CD14-positive monocyte (primary cell): Measurements from ENCODE around the gene NUDT17. TPM values are rescaled to one million over a fixed set of nuclear protein-coding genes. Genes with fewer than 3 reads are reported as not detected.

ENCODE experiments used
- DNase-seq, 3 donors: peaks; one replicate each; pipeline ENCODE4 v3.0.0-alpha.2; 2011 to 2022
- H2AFZ ChIP-seq: 2 replicates; pipeline ENCODE4 v1.6.0; 2012; ENCODE audit warnings: mild to moderate bottlenecking, low read depth, low read length, inconsistent platforms; ENCODE audit not compliant: insufficient read depth, poor library complexity, severe bottlenecking
- H3K27ac ChIP-seq, 2 donors: 1 replicate in 1 of 2; 2 replicates in 1 of 2; pipeline ENCODE4 v1.5.1; 2012 to 2013; ENCODE audit warnings: low read length in 2 of 2, control low read depth in 1 of 2, inconsistent platforms in 1 of 2, low read depth in 1 of 2, mild to moderate bottlenecking in 1 of 2
- H3K27me3 ChIP-seq, 2 donors: one replicate each; pipeline versions ENCODE4 v1.6.0 to v1.6.1; 2011 to 2013; ENCODE audit warnings: low read length in 2 of 2; ENCODE audit not compliant: control insufficient read depth in 2 of 2, insufficient read depth in 2 of 2
- H3K36me3 ChIP-seq, 2 donors: replicated peaks in 1 of 2; 1 replicate in 1 of 2; 2 replicates in 1 of 2; pipeline versions ENCODE4 v1.5.1 to v1.6.1; 2012 to 2013; ENCODE audit warnings: low read length in 2 of 2, control low read depth in 1 of 2, inconsistent platforms in 1 of 2, mild to moderate bottlenecking in 1 of 2; ENCODE audit not compliant: insufficient read depth in 2 of 2, control insufficient read depth in 1 of 2
- H3K4me1 ChIP-seq, 2 donors: 1 replicate in 1 of 2; 2 replicates in 1 of 2; pipeline versions ENCODE4 v1.5.1 to v1.6.1; 2012 to 2013; ENCODE audit warnings: low read length in 2 of 2, control low read depth in 1 of 2, inconsistent platforms in 1 of 2, mild to moderate bottlenecking in 1 of 2, moderate library complexity in 1 of 2; ENCODE audit not compliant: insufficient read depth in 2 of 2, control insufficient read depth in 1 of 2
- H3K4me2 ChIP-seq: replicated peaks from 2 replicates; pipeline ENCODE3; 2012; ENCODE audit warnings: low read length, moderate library complexity, mild to moderate bottlenecking; ENCODE audit not compliant: poor library complexity, severe bottlenecking; ENCODE audit errors: extremely low read depth
- H3K4me3 ChIP-seq, 3 experiments: fragments of 200-600 bp in 1 of 3; sonication (generic) in 1 of 3; replicated peaks in 1 of 3; 1 replicate in 2 of 3; 2 replicates in 1 of 3; pipeline ENCODE4 v1.5.1; 2011 to 2013; ENCODE audit warnings: low read length in 3 of 3, mild to moderate bottlenecking in 3 of 3, control low read depth in 2 of 3, low read depth in 2 of 3, inconsistent platforms in 1 of 3, moderate library complexity in 1 of 3
- H3K79me2 ChIP-seq: 2 replicates; pipeline ENCODE4 v1.6.0; 2012; ENCODE audit warnings: mild to moderate bottlenecking, control low read depth, inconsistent platforms, low read length, moderate library complexity; ENCODE audit not compliant: insufficient read depth
- H3K9ac ChIP-seq: 2 replicates; pipeline ENCODE4 v1.6.0; 2017; ENCODE audit warnings: low read length, mild to moderate bottlenecking; ENCODE audit not compliant: insufficient read depth, poor library complexity, severe bottlenecking
- H3K9me3 ChIP-seq, 2 donors: replicated peaks in 1 of 2; 1 replicate in 1 of 2; 2 replicates in 1 of 2; pipeline versions ENCODE4 v1.5.1 to v1.6.1; 2012 to 2013; ENCODE audit warnings: low read length in 2 of 2, control low read depth in 1 of 2; ENCODE audit not compliant: control insufficient read depth in 1 of 2, insufficient read depth in 1 of 2
- H4K20me1 ChIP-seq: 2 replicates; pipeline ENCODE4 v1.6.0; 2012; ENCODE audit warnings: mild to moderate bottlenecking, low read length, control low read depth, moderate library complexity; ENCODE audit not compliant: insufficient read depth
- H3K27ac Mint-ChIP-seq, 7 donors: one replicate each; pipeline ENCODE4 v1.8.0; 2020; ENCODE audit warnings: mild to moderate bottlenecking in 7 of 7, mixed read lengths in 7 of 7, moderate library complexity in 6 of 7, inconsistent platforms in 2 of 7
- H3K27me3 Mint-ChIP-seq, 3 donors: one replicate each; pipeline ENCODE4 v1.8.0; 2021 to 2022; ENCODE audit warnings: low read depth in 3 of 3, mild to moderate bottlenecking in 3 of 3, mixed read lengths in 3 of 3, moderate library complexity in 3 of 3, inconsistent platforms in 1 of 3
- H3K36me3 Mint-ChIP-seq, 2 donors: one replicate each; pipeline ENCODE4 v1.8.0; 2020; ENCODE audit warnings: mixed read lengths in 2 of 2, inconsistent platforms in 1 of 2, mild to moderate bottlenecking in 1 of 2
- H3K4me1 Mint-ChIP-seq: one replicate; pipeline ENCODE4 v1.8.0; 2020; ENCODE audit warnings: mild to moderate bottlenecking, mixed read lengths
- H3K4me3 Mint-ChIP-seq, 2 donors: one replicate each; pipeline ENCODE4 v1.8.0; 2020; ENCODE audit warnings: mild to moderate bottlenecking in 2 of 2, mixed read lengths in 2 of 2, moderate library complexity in 1 of 2
- H3K9me3 Mint-ChIP-seq, 7 donors: one replicate each; pipeline ENCODE4 v1.8.0; 2020 to 2022; ENCODE audit warnings: mixed read lengths in 7 of 7, mild to moderate bottlenecking in 6 of 7, moderate library complexity in 6 of 7, inconsistent platforms in 2 of 7
- WGBS: methylation state at CpG from one replicate; pipeline ENCODE4 v1.1.5; 2013; ENCODE audit warnings: missing lambda C conversion rate; ENCODE audit not compliant: insufficient coverage; 5-methylcytosine and 5-hydroxymethylcytosine counted together
- intact Hi-C, 2 donors: fragments of 100-400 bp; cut with micrococcal nuclease; formaldehyde crosslinking; loops; one replicate each; pipeline versions ENCODE4 v1.15.0 to v1.15.1; 2023
- polyA plus RNA-seq, 3 donors: library from polyadenylated mRNA; depleted of rRNA in 1 of 3; unstranded in 2 of 3; stranded (reverse) in 1 of 3; fragments of 300-500 nt in 2 of 3; fragments of >200 nt in 1 of 3; fragmentation: Illumina TruSeq in 2 of 3; gene quantifications; 1 replicate in 2 of 3; 2 replicates in 1 of 3; pipeline ENCODE4 v1.2.3, GENCODE V29; 2012 to 2021
- TF ChIP-seq, protein P1 (sequence below): fragments of 200-600 bp; IDR thresholded peaks from one replicate; pipeline ENCODE4 v1.8.0; 2022; ENCODE audit warnings: antibody characterized with exemption, mild to moderate bottlenecking

The NUDT17 gene
- polyA plus RNA-seq, 3 donors, result 2.1 to 6.4 (median 3.1) TPM

DNA sequence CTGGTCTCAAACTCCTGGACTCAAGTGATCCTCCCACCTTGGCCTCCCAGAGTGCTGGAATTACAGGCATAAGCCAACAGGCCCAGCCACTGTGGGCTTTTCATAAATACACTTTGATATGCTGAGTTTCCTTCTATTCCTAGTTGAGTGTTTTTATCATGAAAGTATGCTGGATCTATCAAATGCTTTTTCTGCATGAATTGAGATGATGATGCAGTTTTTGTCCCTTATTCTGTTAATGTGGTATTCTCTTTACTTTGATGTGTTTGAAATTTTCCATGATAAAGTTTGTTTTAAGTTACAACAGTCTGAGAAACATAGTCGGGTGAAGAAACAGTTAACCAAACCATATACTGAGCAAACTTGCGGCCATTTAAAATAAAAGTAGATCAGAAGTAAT is 45.6 kb upstream of the NUDT17 start:
- TF ChIP-seq, protein P1, sequence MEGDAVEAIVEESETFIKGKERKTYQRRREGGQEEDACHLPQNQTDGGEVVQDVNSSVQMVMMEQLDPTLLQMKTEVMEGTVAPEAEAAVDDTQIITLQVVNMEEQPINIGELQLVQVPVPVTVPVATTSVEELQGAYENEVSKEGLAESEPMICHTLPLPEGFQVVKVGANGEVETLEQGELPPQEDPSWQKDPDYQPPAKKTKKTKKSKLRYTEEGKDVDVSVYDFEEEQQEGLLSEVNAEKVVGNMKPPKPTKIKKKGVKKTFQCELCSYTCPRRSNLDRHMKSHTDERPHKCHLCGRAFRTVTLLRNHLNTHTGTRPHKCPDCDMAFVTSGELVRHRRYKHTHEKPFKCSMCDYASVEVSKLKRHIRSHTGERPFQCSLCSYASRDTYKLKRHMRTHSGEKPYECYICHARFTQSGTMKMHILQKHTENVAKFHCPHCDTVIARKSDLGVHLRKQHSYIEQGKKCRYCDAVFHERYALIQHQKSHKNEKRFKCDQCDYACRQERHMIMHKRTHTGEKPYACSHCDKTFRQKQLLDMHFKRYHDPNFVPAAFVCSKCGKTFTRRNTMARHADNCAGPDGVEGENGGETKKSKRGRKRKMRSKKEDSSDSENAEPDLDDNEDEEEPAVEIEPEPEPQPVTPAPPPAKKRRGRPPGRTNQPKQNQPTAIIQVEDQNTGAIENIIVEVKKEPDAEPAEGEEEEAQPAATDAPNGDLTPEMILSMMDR, result no peak
- Histone ChIP-seq H3K27me3 (no peaks in the 10 kb centered on the region), H2AFZ (no peak overlapping the region), H3K27ac (no peak overlapping the region), H3K4me2 (no peak overlapping the region), H4K20me1 (peaks cover 42% of the 10 kb centered on the region), H3K4me1 (no peaks in the 10 kb centered on the region), H3K9ac (no peak overlapping the region), H3K36me3 (peaks cover 4 to 16% of the 10 kb centered on the region in 2 donors), H3K4me3 (no peak overlapping the region), H3K79me2 (peaks cover 70% of the 10 kb centered on the region), H3K9me3 (peaks cover 21 to 37% of the 10 kb centered on the region in 2 donors)
- WGBS, result no CpG with 5 or more reads among the region's 2 CpGs
- Mint-ChIP-seq H3K4me3 (no peak overlapping the region), H3K4me1 (peaks cover 33% of the 10 kb centered on the region), H3K36me3 (peaks cover 21 to 32% of the 10 kb centered on the region in 2 donors), H3K27me3 (peaks cover 0 to 3% (median 0%) of the 10 kb centered on the region in 3 donors), H3K9me3 (peaks cover 26 to 39% (median 36%) of the 10 kb centered on the region in 7 donors), H3K27ac (no peak overlapping the region)
- intact Hi-C loops, result no loop called here
- no peak for DNase-seq

DNA sequence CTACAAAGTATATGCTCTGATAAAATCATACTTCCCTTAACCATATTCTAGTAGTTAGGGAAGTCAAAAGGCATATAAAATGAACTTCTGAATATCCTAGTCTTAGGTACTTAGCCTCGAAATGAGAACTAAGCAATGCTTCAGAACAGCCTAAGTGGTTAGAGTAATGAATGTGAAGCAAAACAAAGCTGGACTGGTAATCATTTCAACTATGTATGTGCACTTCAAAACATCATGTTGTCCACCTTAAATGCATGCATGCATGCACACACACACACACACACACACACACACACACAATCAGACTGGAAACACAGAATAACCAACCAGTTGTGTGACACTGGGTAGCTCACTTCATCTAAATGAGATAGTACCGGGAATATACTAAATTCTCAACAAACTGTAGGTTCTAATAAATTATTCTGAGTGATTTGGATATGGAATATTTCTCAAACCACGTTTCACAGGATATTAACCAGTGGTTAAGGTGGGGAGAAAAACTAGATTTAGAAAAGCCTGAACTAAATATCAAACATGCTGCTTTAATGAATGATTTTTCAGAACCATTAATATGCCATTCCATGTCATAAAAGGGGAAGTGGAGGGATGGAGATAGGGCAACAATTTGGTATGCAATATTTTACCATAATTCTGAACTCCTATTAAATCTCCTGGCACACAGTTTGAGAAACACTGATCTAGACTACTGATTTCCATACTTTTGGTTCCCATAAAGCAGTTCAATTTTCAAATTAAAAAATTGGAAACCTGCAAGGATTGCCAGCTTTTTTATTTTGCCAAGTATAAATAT is 41.0 kb upstream of the NUDT17 start:
- no peak overlapping the region for H3K9ac ChIP-seq
- Mint-ChIP-seq H3K9me3 (peaks cover 0 to 3% (median under 1%) of the 10 kb centered on the region in 7 donors), H3K27me3 (peaks cover 0 to 2% (median 0%) of the 10 kb centered on the region in 3 donors), H3K4me1 (peaks cover 40% of the 10 kb centered on the region), H3K27ac (no peak overlapping the region), H3K36me3 (peaks cover 12 to 22% of the 10 kb centered on the region in 2 donors), H3K4me3 (no peak overlapping the region)
- no peak overlapping the region for H2AFZ ChIP-seq
- DNase-seq, result no peak
- peaks cover 93% of the 10 kb centered on the region for H3K79me2 ChIP-seq
- H3K4me2 ChIP-seq, result no peak overlapping the region
- TF ChIP-seq, protein P1, result no peak
- intact Hi-C loops, result no loop called here
- no peaks in the 10 kb centered on the region for H3K27me3 ChIP-seq
- peaks cover 76% of the 10 kb centered on the region for H4K20me1 ChIP-seq
- no peaks in the 10 kb centered on the region for H3K4me1 ChIP-seq
- WGBS, result no CpG with 5 or more reads among the region's 3 CpGs
- H3K9me3 ChIP-seq, result no peaks in the 10 kb centered on the region
- peak overlapping the region in 1 of 2 donors; percentile 21 for H3K27ac ChIP-seq
- H3K36me3 ChIP-seq, result peaks cover 0 to 13% of the 10 kb centered on the region in 2 donors
- no peak overlapping the region for H3K4me3 ChIP-seq
